Stimulated activated CD8-positive, alpha-beta memory T cell treated with anti-CD3 and anti-CD28 coated beads, Interleukin-12 subunit alpha, Interleukin-12 subunit beta, amount 100 ng/mL, for 4 hours (primary cell): ENCODE results near the gene ALKBH5.

Experiments used
- DNase-seq: peaks from one replicate; pipeline ENCODE4 v3.0.0-alpha.2; 2020; ENCODE audit warnings: low read depth

The ALKBH5 gene

DNA sequence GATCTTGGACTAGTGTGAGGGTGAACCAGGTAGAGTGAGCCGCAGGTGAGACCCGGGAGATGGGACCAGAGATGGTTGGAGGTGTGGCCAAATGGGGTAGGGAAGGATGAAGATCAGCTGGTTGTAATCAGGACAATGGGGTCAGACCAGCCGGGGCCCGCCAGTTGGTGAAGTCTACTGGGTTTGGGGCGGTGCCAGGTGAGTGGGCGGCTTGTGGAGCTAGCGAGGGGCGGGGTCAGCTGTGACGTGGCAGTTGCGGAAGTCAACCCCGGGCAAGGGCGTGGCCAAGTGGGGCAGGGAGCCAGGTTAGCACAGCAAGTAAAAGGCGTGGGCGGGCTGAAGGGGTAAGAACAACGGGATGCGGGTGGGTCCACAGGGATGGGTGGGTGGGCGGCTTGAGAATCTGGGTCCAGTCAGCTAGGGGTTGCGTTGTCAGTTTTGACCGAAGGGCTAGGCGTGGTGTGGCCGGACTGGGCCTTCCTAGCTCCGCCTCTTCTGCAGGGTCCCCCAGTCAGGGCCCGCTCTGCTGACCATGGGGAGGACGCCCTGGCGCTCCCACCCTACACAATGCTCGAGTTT lies 25.5 kb upstream of the ALKBH5 start:
- DNase-seq, result peak; percentile 89

DNA sequence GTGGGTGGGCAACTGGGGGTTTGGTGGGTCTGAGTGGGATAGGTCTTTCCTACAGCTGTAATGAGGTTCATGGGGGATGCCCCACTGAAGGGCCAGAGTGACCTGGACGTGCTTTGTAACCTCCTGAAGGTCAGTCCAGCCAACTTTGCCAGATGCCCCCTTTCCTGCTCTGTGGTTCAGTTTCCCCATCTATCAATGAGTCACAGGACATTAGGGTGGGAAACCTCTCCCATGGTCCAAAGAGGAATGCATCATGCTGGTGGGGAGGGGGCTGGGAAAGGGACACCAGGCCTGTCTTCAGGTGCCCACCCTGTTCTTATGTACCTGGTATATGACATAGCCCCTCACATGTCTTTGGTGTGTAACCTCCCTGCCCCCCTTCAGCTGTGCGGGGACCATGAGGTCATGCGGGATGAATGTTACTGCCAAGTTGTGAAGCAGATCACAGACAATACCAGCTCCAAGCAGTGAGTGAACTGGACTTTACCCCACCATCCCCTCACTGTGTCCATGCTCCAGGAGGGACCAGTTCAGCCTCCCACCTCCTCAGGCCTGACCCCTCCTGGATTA lies 24.0 kb upstream of the ALKBH5 start:
- no peak for DNase-seq

DNA sequence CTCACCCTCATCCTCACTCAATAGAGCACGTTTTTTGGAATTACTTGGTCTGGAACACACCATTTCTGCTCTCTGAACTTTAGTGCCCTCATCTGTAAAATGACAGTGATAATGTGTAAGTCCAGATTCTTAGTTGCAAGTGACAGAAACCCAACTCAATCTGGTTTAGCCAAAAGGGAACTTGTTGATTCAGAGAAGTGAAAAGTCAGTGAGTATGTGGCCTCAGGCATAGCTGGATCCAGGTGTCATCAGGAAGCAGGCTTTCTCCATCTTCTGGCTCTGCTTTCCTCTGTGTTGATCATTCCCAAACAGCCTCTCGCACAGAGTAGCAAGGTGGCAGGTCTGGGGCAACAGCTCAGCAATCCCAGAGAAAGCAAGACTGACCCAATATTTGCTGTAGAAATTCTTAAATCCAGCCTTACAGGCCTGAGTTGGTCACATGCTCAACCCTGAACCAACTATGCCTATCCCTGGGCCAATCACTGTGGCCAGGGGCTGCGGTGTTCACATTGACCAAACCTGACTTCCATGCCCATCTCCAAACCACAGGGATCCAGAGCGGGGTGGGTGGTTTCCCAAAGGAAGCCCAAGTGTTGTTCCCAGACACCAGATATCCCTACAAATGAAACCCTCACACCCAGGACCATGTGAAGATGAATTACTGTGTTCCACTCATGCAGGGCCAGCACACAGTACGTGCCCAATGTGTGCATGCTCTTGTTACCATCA lies 23.3 kb upstream of the ALKBH5 start:
- DNase-seq, result no peak

DNA sequence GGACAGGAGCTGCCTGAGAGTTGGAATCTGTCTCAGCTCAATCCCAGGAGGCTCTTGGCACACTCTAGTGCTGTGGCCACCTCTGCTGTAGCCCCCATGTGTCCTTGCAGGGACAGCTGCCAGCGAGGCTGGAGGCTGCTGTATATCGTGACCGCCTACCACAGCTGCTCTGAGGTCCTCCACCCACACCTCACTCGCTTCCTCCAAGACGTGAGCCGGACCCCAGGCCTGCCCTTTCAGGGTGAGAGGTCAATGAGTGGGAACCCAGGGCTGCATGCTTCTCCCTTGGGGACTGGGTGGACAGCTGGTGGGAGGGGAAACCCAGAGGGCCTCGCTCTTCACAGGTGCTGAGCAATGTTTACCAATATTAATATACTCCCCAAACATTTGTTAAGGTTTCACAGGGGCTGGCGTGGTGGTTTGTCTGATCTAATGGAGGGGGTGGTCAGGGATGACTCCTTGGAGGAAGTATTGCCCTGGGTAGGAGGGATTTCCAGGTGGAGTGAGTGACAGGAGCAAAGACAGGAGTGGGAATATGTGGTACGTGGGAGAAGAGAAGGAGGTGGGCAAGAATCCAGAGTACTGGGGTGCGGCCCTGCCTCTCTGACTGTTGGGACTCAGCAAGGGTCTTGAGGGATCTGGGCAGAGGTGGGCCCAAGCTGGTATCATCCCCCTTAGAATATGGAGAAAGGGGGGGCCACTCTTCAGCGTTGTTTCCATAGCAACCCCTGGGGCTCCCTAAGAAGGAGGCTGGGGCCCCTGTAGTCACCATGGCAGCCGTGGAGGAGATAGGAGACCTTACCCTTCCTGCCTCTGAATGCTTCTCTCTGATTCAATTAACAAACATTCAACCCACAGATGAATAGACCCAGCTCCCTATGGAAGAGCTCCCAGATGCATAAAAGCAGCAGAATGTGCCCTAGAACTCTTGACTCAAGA lies 22.2 kb upstream of the ALKBH5 start:
- DNase-seq, result no peak

- DNase-seq, result no peak
Observed at GRCh38 chr17:18163547-18163946, 20.1 kb upstream of the ALKBH5 start.

DNA sequence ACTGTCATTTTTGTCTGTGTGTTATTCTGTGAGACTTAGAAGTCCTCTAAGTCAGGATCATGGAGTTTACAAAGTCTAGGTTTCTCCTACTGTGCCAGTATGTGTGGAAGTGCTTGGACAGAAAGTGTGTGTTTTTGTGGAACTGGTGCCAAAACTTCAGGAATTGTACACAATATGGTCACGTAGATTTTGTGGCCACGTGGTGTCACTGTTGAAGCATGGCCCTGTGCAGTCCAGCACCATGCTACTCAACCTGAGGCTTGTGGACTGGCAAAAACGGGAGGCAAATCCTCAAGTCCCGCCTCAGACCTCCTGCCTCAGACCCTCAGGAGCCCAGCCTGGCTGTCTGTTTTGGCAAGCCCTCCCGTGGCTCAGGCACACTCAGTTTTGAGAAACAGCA lies 16.7 kb upstream of the ALKBH5 start:
- no peak for DNase-seq

DNA sequence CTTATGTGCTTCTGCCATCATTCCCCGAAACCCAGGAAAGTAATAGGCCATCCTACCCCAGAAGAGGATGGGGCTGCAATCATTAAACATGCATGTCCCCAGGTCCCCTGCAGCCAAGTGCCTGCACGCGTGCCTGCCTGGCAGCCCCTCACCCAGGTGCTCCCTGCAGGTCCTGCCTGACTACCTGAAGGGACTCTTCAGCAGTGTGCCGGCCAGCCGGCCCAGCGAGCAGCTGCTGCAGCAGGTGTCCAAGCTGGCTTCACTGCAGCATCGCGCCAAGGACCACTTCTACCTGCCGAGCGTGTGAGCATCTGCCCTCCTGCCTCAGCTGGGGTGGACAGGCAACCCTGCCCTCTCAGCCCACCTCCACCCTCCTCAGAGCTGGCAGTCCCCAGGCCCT lies 16.2 kb upstream of the ALKBH5 start:
- no peak for DNase-seq

DNA sequence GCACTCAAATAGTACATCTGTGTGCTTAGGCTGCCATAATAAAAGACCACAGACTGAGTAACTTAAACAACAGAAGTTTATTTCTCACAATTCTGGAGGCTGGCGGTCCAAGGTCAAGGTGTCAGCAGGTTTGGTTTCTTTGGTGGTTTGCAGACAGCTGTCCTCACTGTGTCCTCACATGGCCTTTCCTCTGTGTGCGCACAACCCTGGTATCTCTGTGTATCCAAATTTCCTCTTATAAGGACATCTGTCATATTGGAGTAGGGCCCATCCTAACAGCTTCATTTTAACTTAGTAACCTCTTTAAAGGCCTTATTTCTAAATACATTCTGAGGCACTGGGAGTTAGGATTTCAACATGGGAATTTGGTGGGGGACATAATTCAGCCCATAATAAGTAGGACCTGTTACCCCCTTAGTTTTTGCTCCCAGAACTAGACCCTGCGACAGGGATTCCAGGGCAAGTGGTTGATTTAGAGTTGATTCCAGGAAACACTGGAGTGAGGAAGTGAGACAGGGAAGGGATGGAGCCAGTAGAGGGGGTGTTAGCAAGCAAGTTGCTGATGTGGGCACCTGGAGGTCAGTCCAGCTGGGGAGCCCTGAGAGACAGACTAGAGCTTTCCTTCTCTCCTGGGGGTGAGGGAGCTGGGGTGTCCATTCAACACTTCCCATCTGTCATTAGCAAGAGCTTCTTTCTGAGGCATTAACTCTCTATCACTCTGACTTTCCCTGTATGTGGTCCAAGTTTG lies 10.9 kb upstream of the ALKBH5 start:
- no peak for DNase-seq

GRCh38 chr17:18173740-18174139 lies 9.9 kb upstream of the ALKBH5 start:
- DNase-seq, result no peak

- no peak for DNase-seq
Observed at GRCh38 chr17:18176176-18176575, 7.5 kb upstream of the ALKBH5 start.

DNA sequence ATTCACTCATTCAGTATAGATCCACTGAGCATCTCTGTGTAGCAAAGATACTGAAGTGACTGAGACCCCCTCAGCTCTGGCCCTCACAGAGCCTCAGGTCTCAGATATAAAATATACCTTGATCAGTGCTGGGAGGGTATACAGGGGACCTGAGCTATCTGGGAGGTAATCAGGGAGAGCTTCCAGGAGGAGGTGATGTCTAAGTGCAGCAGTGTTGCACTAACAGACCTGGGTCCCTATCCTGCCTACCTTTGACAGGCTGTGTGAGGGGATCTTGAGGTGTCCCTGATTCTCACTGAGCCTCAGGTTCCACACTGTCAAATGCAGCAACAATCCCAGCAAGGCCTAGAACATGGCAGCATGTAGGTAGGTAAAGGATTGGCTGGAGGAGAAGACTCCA lies 6.5 kb upstream of the ALKBH5 start:
- no peak for DNase-seq

GRCh38 chr17:18177722-18178121 lies 5.9 kb upstream of the ALKBH5 start:
- DNase-seq, result no peak

- DNase-seq, result no peak
Observed at GRCh38 chr17:18179196-18179595, 4.4 kb upstream of the ALKBH5 start.

DNA sequence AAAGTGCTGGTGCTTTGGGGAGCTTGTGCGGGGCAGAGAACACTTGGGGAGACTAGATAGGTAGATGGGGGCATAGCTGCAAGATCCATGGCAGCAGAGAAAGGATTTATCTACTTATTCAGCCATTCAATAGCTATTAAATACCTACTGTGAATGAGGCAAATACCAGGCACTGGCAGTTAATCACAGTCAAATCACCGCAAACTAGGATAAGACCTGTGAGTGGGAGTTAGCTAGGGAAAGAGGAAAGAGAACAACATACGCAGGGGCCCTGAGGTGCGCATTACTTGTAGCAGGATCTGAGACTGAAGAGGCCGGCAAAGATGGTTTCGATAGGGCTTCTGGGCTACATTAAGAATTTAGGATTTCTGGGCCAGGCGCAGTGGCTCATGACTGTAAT lies 3.8 kb upstream of the ALKBH5 start:
- no peak for DNase-seq

DNA sequence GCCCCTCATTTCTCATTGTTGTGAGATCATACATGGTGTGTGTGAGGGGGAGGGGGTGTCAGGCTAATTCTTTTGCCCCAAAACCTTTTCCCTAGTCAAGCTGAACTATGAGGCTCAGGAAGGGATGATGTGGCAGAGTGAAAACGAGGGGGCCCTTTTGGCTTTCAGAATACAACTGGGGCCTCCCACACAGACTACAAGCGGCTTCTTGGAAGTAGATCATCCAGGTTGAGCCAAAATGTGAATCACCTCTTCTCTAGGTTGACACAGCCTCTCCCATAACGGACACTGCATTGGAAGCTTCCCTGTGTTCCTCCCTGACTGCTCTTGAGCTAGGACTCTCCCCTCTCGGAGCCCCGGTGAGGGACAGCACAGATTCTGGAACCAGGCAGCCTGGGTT lies 2.3 kb upstream of the ALKBH5 start:
- no peak for DNase-seq

DNA sequence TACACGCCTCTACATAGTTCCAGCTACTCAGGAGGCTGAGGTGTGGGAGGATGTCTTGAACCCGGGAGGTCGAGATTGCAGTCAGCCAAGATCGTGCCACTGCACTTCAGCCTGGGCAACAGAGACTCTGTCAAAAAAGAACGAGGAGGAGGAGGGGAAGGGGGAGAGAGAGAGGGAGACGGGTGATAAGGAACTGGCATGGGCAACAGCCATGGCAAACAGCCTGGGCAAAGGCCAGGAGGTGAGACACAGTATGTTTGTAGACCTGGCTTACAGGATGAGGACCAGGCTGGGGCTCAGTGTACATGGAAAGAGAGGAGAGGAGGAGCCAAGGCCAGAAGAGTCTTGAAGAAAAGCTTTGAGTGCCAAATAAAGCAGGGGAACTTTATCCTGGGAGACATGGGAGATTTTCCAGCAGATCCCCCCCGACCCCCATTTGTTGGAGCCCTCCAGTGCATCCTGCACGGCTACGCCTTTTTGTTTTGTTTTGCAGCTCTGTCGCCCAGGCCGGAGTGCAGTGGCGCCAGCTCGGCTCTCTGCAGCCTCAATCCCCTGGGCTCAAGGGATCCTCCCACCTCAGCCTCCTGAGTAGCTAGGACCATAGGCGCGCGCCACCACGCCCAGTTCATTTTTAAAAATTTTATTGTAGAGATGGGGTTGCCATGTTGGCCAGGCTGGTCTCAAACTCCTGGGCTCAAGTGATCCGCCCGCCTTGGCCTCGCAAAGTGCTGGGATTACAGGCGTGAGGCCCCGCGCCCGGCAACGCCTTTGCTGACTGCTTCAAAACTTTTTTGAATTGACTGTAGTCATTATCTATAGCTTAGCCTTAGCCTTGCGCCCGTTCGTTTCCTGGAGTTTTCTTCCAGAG lies 1.3 kb upstream of the ALKBH5 start:
- no peak for DNase-seq

DNA sequence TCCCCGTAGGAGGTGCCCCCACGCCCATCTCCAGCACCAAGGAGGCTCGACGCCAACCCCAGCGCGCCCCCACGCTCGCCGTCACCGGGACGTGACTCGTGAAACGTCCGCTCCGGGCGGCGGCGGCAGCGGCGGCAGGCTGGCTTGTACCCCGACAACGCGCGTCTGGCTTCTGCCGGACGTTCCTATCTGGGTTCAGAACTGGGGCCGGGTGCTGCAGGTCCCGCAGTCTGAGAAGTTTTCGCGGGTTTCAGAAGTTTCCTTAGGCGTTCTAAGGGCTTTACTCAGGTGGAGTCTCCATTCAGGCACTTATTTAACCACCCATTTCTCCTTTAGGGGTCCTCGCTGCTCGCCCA lies 672 bp upstream of the ALKBH5 start:
- peak; percentile 69 for DNase-seq

DNA sequence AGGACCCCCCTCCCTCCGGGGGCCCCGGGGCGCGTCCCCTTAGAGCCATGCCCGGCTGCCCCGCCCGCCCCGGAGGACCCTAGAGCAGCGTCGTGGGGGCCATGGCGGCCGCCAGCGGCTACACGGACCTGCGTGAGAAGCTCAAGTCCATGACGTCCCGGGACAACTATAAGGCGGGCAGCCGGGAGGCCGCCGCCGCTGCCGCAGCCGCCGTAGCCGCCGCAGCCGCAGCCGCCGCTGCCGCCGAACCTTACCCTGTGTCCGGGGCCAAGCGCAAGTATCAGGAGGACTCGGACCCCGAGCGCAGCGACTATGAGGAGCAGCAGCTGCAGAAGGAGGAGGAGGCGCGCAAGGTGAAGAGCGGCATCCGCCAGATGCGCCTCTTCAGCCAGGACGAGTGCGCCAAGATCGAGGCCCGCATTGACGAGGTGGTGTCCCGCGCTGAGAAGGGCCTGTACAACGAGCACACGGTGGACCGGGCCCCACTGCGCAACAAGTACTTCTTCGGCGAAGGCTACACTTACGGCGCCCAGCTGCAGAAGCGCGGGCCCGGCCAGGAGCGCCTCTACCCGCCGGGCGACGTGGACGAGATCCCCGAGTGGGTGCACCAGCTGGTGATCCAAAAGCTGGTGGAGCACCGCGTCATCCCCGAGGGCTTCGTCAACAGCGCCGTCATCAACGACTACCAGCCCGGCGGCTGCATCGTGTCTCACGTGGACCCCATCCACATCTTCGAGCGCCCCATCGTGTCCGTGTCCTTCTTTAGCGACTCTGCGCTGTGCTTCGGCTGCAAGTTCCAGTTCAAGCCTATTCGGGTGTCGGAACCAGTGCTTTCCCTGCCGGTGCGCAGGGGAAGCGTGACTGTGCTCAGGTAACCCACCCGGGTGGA lies 759 bp downstream of the ALKBH5 start:
- peak; percentile 54 for DNase-seq

DNA sequence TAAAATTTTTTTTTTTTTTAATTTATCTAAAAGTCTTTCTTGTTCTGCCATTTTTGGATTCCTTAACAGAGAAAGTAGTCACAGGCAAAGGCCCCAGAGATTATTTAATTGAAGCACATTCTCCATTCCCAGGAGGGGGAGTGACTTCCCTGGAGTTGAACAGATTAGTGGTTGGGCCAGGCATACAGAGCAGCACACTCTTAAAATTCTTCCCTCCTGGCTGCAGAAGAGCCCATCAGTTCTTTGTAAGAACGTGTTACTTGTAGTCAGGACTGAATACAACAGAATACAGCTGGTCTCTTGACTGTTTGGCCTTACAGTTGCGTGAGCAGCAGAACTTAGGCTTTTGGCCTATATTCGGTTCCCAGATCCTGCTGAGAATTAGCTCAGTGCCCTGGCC lies 1.8 kb downstream of the ALKBH5 start:
- DNase-seq, result no peak
